Progenitor cell of endocrine pancreas (in vitro differentiated cells): ENCODE measurements around the gene TAC4. TPM values are rescaled to one million over a fixed set of nuclear protein-coding genes. Genes with fewer than 3 reads are reported as not detected.

Experiments
- DNase-seq: peaks from one replicate; pipeline ENCODE4 v3.0.0; 2021; ENCODE audit warnings: low spot score; ENCODE audit not compliant: unreplicated experiment
- H3K27ac Mint-ChIP-seq: 2 replicates; pipeline ENCODE4 v1.8.0; 2021; ENCODE audit warnings: mild to moderate bottlenecking, moderate library complexity, mixed read lengths
- H3K27me3 Mint-ChIP-seq: 2 replicates; pipeline ENCODE4 v1.8.0; 2021; ENCODE audit warnings: mixed read lengths
- H3K36me3 Mint-ChIP-seq: 2 replicates; pipeline ENCODE4 v1.8.0; 2022; ENCODE audit warnings: mixed read lengths; ENCODE audit not compliant: insufficient read depth
- H3K4me1 Mint-ChIP-seq: 2 replicates; pipeline ENCODE4 v1.8.0; 2021; ENCODE audit warnings: low read depth, mixed read lengths
- H3K4me3 Mint-ChIP-seq: 2 replicates; pipeline ENCODE4 v1.8.0; 2021; ENCODE audit warnings: low read depth, mild to moderate bottlenecking, moderate library complexity, mixed read lengths
- H3K9me3 Mint-ChIP-seq: 2 replicates; pipeline ENCODE4 v1.8.0; 2021; ENCODE audit warnings: low read depth, mixed read lengths
- CTCF ChIP-seq: fragments of 200-600 bp; sonication (generic); IDR thresholded peaks from one replicate; pipeline ENCODE4 v1.5.0; 2021; ENCODE audit warnings: antibody characterized with exemption, mild to moderate bottlenecking; ENCODE audit not compliant: unreplicated experiment
- total RNA-seq: library from RNA; stranded (reverse); gene quantifications from 2 replicates; pipeline ENCODE4 v1.2.1, GENCODE V29; 2021

Gene TAC4
- total RNA-seq, 1 donor from 2014 or later, result not detected

GRCh38 chr17:49881054-49881402, 33.2 kb upstream of the TAC4 start:
- Mint-ChIP-seq H3K27ac (no peak overlapping the region), H3K4me3 (no peak overlapping the region), H3K27me3 (peaks cover 38% of the 10 kb centered on the region), H3K4me1 (peaks cover 2% of the 10 kb centered on the region), H3K36me3 (no peaks in the 10 kb centered on the region), H3K9me3 (no peaks in the 10 kb centered on the region)
- DNase-seq, result no peak
- TF ChIP-seq CTCF, result no peak

- Mint-ChIP-seq H3K27me3 (peaks cover 38% of the 10 kb centered on the region), H3K36me3 (no peaks in the 10 kb centered on the region), H3K4me3 (no peak overlapping the region), H3K27ac (peak overlapping the region; percentile 49), H3K9me3 (no peaks in the 10 kb centered on the region), H3K4me1 (peaks cover 1% of the 10 kb centered on the region)
- peak; percentile 95 for TF ChIP-seq CTCF
- peak; percentile 80 for DNase-seq
These were observed 32.6 kb upstream of the TAC4 start for GRCh38 chr17:49880291-49881053.

- Mint-ChIP-seq H3K4me3 (no peak overlapping the region), H3K27me3 (peaks cover 46% of the 10 kb centered on the region), H3K9me3 (no peaks in the 10 kb centered on the region), H3K27ac (no peak overlapping the region), H3K4me1 (peaks cover 1% of the 10 kb centered on the region), H3K36me3 (no peaks in the 10 kb centered on the region)
- no peak for TF ChIP-seq CTCF
- DNase-seq, result no peak
These were observed 31.3 kb upstream of the TAC4 start for GRCh38 chr17:49878931-49879904.

GRCh38 chr17:49875685-49876084, 27.8 kb upstream of the TAC4 start:
- H3K4me3 Mint-ChIP-seq, result no peak overlapping the region
- no peaks in the 10 kb centered on the region for H3K9me3 Mint-ChIP-seq
- H3K27me3 Mint-ChIP-seq, result peaks cover 30% of the 10 kb centered on the region
- H3K4me1 Mint-ChIP-seq, result peaks cover 3% of the 10 kb centered on the region
- DNase-seq, result no peak
- H3K36me3 Mint-ChIP-seq, result no peaks in the 10 kb centered on the region
- H3K27ac Mint-ChIP-seq, result no peak overlapping the region
- TF ChIP-seq CTCF, result no peak

GRCh38 chr17:49874911-49875310, 27.0 kb upstream of the TAC4 start:
- H3K9me3 Mint-ChIP-seq, result no peaks in the 10 kb centered on the region
- H3K27me3 Mint-ChIP-seq, result peaks cover 22% of the 10 kb centered on the region
- no peak for TF ChIP-seq CTCF
- H3K27ac Mint-ChIP-seq, result no peak overlapping the region
- no peak overlapping the region for H3K4me3 Mint-ChIP-seq
- no peaks in the 10 kb centered on the region for H3K36me3 Mint-ChIP-seq
- peaks cover 3% of the 10 kb centered on the region for H3K4me1 Mint-ChIP-seq
- no peak for DNase-seq
